WERI-Rb-1 (cell line): ENCODE results near the gene MYG1.
"Not testable (repeated sequence)": the region's sequence is repeated elsewhere in the genome, so short reads cannot be mapped to it uniquely, and the experiment has no call there.

Experiments used
- DNase-seq: peaks from one replicate; pipeline ENCODE4 v3.0.0-alpha.2; 2020
- H3K27ac ChIP-seq: fragments of 250-450 bp; sonication (Bioruptor Pico); 2 replicates; pipeline ENCODE4 v1.5.1; 2020; ENCODE audit warnings: mild to moderate bottlenecking, moderate library complexity
- H3K27me3 ChIP-seq: fragments of 250-450 bp; sonication (Bioruptor Pico); 2 replicates; pipeline ENCODE4 v1.5.1; 2021; ENCODE audit warnings: mild to moderate bottlenecking, low read depth, moderate library complexity; ENCODE audit not compliant: insufficient read depth, severe bottlenecking
- H3K36me3 ChIP-seq: fragments of 250-450 bp; sonication (Bioruptor Pico); 2 replicates; pipeline ENCODE4 v1.5.1; 2020; ENCODE audit warnings: mild to moderate bottlenecking, moderate library complexity
- H3K4me3 ChIP-seq: 2 replicates; pipeline ENCODE4 v1.5.1; 2011; ENCODE audit warnings: low read depth, mild to moderate bottlenecking, control low read depth, low read length
- H3K9me3 ChIP-seq: fragments of 250-450 bp; sonication (Bioruptor Pico); 2 replicates; pipeline ENCODE4 v1.5.1; 2021; ENCODE audit warnings: mild to moderate bottlenecking, moderate library complexity; ENCODE audit not compliant: severe bottlenecking
- TF ChIP-seq, protein P1 (sequence below): IDR thresholded peaks from 2 replicates; pipeline ENCODE4 v1.5.1; 2011; ENCODE audit warnings: low read depth, mild to moderate bottlenecking, control low read depth, inconsistent platforms, low read length

The MYG1 gene

DNA sequence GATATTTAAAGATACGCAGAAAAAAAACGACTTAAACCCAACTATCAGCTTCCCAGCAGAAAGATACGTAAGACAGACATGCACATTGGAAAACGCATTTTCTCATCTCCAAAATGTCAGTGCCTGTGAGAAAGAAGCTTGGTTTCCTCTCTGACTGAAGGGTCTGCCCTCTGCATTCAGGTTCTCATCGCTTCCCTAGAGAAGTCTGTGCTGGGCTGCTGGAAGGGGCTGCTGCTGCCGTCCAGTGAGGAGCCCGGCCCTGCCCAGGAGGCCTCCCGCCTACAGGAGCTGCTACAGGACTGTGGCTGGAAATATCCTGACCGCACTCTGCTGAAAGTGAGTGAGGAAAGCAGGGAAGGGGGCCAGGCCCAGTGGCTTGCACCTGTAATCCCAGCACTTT is 8.8 kb upstream of the MYG1 start:
- DNase-seq, result no peak
- no peaks in the 10 kb centered on the region for H3K9me3 ChIP-seq
- peaks cover 80% of the 10 kb centered on the region for H3K36me3 ChIP-seq
- no peak overlapping the region for H3K4me3 ChIP-seq
- H3K27me3 ChIP-seq, result no peaks in the 10 kb centered on the region
- TF ChIP-seq, protein P1, sequence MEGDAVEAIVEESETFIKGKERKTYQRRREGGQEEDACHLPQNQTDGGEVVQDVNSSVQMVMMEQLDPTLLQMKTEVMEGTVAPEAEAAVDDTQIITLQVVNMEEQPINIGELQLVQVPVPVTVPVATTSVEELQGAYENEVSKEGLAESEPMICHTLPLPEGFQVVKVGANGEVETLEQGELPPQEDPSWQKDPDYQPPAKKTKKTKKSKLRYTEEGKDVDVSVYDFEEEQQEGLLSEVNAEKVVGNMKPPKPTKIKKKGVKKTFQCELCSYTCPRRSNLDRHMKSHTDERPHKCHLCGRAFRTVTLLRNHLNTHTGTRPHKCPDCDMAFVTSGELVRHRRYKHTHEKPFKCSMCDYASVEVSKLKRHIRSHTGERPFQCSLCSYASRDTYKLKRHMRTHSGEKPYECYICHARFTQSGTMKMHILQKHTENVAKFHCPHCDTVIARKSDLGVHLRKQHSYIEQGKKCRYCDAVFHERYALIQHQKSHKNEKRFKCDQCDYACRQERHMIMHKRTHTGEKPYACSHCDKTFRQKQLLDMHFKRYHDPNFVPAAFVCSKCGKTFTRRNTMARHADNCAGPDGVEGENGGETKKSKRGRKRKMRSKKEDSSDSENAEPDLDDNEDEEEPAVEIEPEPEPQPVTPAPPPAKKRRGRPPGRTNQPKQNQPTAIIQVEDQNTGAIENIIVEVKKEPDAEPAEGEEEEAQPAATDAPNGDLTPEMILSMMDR, result no peak
- no peak overlapping the region for H3K27ac ChIP-seq

DNA sequence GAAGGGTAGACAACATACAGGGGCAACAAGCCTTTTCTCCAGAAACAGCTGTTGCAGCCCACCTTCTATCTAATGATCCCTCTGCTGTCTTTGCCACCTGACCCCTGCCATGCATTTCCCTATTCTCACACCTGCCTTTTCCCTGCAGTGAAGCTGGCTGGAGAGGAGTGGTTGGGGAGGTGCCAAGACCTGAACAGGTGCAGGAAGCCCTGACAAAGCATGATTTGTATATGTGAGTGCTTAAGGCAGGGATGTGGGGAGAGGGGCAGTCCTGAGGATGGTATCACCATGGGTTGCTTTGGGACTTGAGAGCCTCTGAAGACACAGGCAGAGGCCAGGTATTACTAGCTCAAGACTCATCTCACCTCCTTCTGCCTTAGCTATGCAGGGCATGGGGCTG is 7.1 kb upstream of the MYG1 start:
- DNase-seq, result no peak
- peaks cover 76% of the 10 kb centered on the region for H3K36me3 ChIP-seq

DNA sequence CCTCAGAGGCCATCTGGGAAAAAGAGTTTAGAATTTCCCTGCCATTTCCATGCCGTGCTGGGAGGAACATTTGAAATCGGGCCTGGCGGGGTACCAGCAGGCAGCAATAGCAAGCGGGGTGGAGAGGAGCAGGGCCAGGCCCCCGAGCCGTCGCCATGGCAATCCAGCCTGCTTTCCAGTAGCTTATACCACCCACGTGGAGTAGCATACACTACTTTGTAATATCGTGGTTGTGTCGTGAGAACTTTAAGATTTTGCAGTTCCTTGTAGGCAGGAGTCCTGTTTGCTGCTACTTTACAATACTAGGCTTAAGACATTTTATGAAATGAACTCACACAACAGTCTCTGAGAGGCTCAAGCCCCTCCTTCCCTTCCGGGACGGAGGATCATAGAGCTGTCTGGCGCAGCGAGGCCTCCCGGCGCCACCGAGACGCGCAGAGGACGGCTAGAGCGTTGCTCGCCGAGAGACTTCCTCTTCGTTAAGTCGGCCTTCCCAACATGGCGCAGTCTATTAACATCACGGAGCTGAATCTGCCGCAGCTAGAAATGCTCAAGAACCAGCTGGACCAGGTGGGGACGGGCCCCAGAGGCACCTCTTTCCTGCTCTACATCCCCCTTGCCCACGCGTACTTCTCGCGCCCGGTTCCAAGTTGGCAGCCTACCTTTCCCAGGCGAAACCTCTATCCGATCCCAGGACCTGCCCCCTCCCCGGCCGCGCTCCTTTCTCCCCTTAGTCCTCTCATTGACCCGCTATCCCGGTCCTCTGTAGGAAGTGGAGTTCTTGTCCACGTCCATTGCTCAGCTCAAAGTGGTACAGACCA is 4.2 kb upstream of the MYG1 start, which contains the start of gene PFDN5:
Gene PFDN5, plus strand, starts transcription at position 473 of the 821 bp plus-strand sequence. Its CDS starts 26 bp downstream, at position 499.
- H3K27ac ChIP-seq, result peak within 1 kb of the TSS; percentile 80

More for the DNA sequence above, 7.1 kb upstream of the MYG1 start:
- H3K9me3 ChIP-seq, result no peaks in the 10 kb centered on the region
- H3K27ac ChIP-seq, result no peak overlapping the region
- TF ChIP-seq, protein P1, result no peak
- H3K27me3 ChIP-seq, result no peaks in the 10 kb centered on the region
- H3K4me3 ChIP-seq, result no peak overlapping the region

DNA sequence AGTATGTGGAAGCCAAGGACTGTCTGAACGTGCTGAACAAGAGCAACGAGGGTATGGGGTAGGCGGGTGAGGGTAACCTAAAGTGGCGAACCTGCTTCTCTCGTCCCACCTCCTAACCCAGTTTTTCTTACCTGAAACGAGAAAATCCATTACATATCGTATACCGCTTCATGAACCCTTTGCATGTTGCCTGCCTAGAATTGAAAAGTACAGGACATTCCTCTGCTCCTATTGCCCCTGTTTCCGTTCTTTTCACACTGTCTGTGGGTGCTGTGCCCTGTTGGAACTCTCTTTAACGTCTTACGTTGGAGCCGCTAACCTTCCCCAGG is 3.6 kb upstream of the MYG1 start:
- TF ChIP-seq, protein P1, result no peak
- peaks cover 60% of the 10 kb centered on the region for H3K36me3 ChIP-seq
- peak overlapping the region; percentile 80 for H3K27ac ChIP-seq

More for the DNA sequence above, 4.2 kb upstream of the MYG1 start, which contains the start of gene PFDN5:
- no peaks in the 10 kb centered on the region for H3K9me3 ChIP-seq
- peak; percentile 86 for DNase-seq
- H3K27me3 ChIP-seq, result no peaks in the 10 kb centered on the region
- H3K4me3 ChIP-seq, result peak within 1 kb of the TSS; percentile 71
- H3K36me3 ChIP-seq, result peaks cover 63% of the 10 kb centered on the region
- TF ChIP-seq, protein P1, result no peak

DNA sequence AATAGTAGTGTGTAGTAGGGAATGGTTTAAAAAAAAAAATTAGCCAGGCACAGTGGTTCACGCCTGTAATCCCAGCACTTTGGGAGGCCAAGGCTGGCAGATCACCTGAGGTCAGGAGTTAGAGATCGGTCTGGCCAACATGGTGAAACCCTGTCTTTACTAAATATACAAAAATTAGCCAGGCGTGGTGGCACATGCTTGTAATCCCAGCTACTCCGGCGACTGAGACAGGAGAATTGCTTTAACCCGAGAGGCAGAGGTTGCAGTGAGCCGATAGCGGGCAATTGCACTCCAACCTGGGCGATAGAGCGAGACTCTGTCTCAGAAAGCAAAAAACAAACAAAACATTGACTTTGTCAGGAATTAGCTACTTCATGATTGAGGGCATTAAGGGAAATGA is 2.4 kb upstream of the MYG1 start:
- H3K9me3 ChIP-seq, H3K27me3 ChIP-seq, DNase-seq, H3K27ac ChIP-seq, H3K4me3 ChIP-seq: not testable (repeated sequence)
- peaks cover 64% of the 10 kb centered on the region for H3K36me3 ChIP-seq

More for the DNA sequence above, 3.6 kb upstream of the MYG1 start:
- no peak for DNase-seq
- no peaks in the 10 kb centered on the region for H3K27me3 ChIP-seq
- peak overlapping the region; percentile 71 for H3K4me3 ChIP-seq
- H3K9me3 ChIP-seq, result no peaks in the 10 kb centered on the region

DNA sequence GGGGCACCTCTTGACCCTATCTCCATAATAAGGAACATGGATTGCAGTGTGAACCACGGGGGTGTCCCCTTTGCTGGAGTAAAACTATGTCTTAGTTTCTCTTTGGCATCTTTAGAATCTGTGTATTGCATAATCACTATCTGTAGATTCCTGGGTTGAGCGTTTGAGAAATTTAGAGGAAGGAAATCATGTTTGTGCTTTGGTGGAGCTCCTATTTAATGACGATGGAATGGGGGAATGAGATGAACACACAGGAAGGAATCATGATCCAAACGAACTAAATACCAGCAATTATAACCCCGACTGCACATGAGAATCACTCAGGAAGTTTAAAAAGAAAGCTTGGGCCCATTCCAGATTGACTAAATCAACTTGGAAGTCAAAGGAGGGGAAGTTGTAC is 1.3 kb upstream of the MYG1 start:
- DNase-seq, result no peak
- Histone ChIP-seq H3K27me3 (no peaks in the 10 kb centered on the region), H3K36me3 (peaks cover 64% of the 10 kb centered on the region), H3K4me3 (no peak overlapping the region), H3K9me3 (no peaks in the 10 kb centered on the region), H3K27ac (no peak overlapping the region)
- TF ChIP-seq, protein P1, result no peak
